SU-DHL-6 (cell line): Measurements from ENCODE around the gene SDK2.

Source experiments
- CTCF ChIP-seq: fragments of 200-600 bp; sonication (generic); IDR thresholded peaks from one replicate; pipeline ENCODE4 v1.5.1; 2017; ENCODE audit warnings: antibody characterized with exemption, mild to moderate bottlenecking, low read length, moderate library complexity; ENCODE audit not compliant: insufficient read depth, poor library complexity, severe bottlenecking
- EZH2phosphoT487 ChIP-seq: fragments of 200-600 bp; sonication (generic), shearing (Covaris generic); conservative IDR thresholded peaks from 2 replicates; pipeline ENCODE4 v1.6.1; 2018; ENCODE audit warnings: mild to moderate bottlenecking, antibody characterized with exemption, low read length, moderate library complexity, mixed read lengths

GRCh38 chr17:73412914-73413313, 231.3 kb downstream of the SDK2 start:
- TF ChIP-seq CTCF (no peak), EZH2phosphoT487 (no peak)
